Heart right ventricle (tissue), 16 donors: ENCODE measurements around the gene AGGF1. TPM values are rescaled to one million over a fixed set of nuclear protein-coding genes. Genes with fewer than 3 reads are reported as not detected.

Source experiments
- ATAC-seq, 8 donors: fragments of 200-7000 bp; cut with Tn5 transposase; one replicate each; pipeline ENCODE4 v1.9.1; 2020; ENCODE audit warnings: mild to moderate bottlenecking in 8 of 8, moderate library complexity in 8 of 8, moderate number of reproducible peaks in 1 of 8
- DNase-seq, 2 donors: peaks; one replicate each; pipeline ENCODE4 v3.0.0-alpha.2; 2020
- H3K27ac ChIP-seq, 10 donors: fragments of 200-600 bp; sonication (generic) in 2 of 10; one replicate each; pipeline versions ENCODE4 v1.5.0 to v1.8.0; 2020 to 2022; ENCODE audit warnings: mild to moderate bottlenecking in 3 of 10
- H3K27me3 ChIP-seq, 7 donors: fragments of 200-600 bp; one replicate each; pipeline ENCODE4 v1.8.0; 2021 to 2022; ENCODE audit warnings: mild to moderate bottlenecking in 2 of 7
- H3K36me3 ChIP-seq, 9 donors: fragments of 200-600 bp; sonication (generic) in 1 of 9; one replicate each; pipeline versions ENCODE4 v1.5.0 to v1.8.0; 2020 to 2022; ENCODE audit warnings: mild to moderate bottlenecking in 2 of 9
- H3K4me1 ChIP-seq, 9 donors: fragments of 200-600 bp; sonication (generic) in 1 of 9; one replicate each; pipeline versions ENCODE4 v1.5.0 to v1.8.0; 2020 to 2022; ENCODE audit warnings: mild to moderate bottlenecking in 4 of 9
- H3K4me3 ChIP-seq, 10 donors: fragments of 200-600 bp; sonication (generic) in 2 of 10; one replicate each; pipeline versions ENCODE4 v1.5.0 to v1.8.0; 2020 to 2022; ENCODE audit warnings: mild to moderate bottlenecking in 7 of 10, moderate library complexity in 2 of 10
- H3K9me3 ChIP-seq, 11 donors: fragments of 200-600 bp in 10 of 11; sonication (generic) in 2 of 11; one replicate each; pipeline versions ENCODE4 v1.5.0 to v1.8.0; 2013 to 2022; ENCODE audit warnings: mild to moderate bottlenecking in 2 of 11, control low read depth in 1 of 11, moderate library complexity in 1 of 11
- WGBS, 2 donors: extraction: QIAGEN DNeasy Blood & Tissue Kit; methylation state at CpG; one replicate each; pipeline ENCODE4 v1.1.7; 2013; ENCODE audit warnings: inconsistent platforms in 1 of 2; 5-methylcytosine and 5-hydroxymethylcytosine counted together
- intact Hi-C, 10 donors: fragments of 100-400 bp; cut with DNase I; formaldehyde crosslinking; loops; one replicate each; pipeline versions ENCODE4 v1.11.1 to v1.14.2; 2022
- polyA plus RNA-seq, 2 donors: library from polyadenylated mRNA; stranded (reverse); fragments of 200-250 nt; gene quantifications; one replicate each; pipeline ENCODE4 v1.2.3, GENCODE V29; 2013
- total RNA-seq, 10 donors: library from RNA; stranded (reverse); fragmentation: NEBNext Ultra II Directional in 3 of 10; extraction: Animal tissue kit (Norgen Biotek cat#: 25700) in 3 of 10; gene quantifications; one replicate each; pipeline versions ENCODE4 v1.2.1 to v1.2.4, GENCODE V29; 2021 to 2023
- TF ChIP-seq, protein P1 (sequence below), 9 donors: fragments of 200-600 bp; sonication (generic) in 2 of 9; IDR thresholded peaks; one replicate each; pipeline versions ENCODE4 v1.5.0 to v1.8.0; 2021 to 2022; ENCODE audit warnings: antibody characterized with exemption in 9 of 9, mild to moderate bottlenecking in 5 of 9, moderate library complexity in 1 of 9
- donor health status: Arrhythmogenic right ventricular cardiomyopathy.
- donor health status: ischemic (EF 13 %, LVEDD 7.1; RV severe dilation, severe dysfunction).
- donor health status: healthy with polysubstance abuse.
- donor health status: DM: no; HTN: yes; CAD: no.
- donor health status: DM: no; HTN: no; CAD: no.
- donor health status: ischemic (EF 25% LVEDD 6.9; RV normal size, moderate dysfunction).
- donor health status: ischemic (EF 25% LVEDD 5.7; RV mildly dilated, moderate dysfunction).
- donor health status: healthy.
- donor health status: DM: yes; HTN: yes; CAD: no.
- donor health status: Ischemic cardiomyopathy.
- donor health status: ischemic (EF 35%, LVEDD 5.7; RV mildly dilated, moderate dysfunction).
- donor health status: nonischemic (EF 11% LVEDD 7.7; RV severe dilation, severe dysfunction).
- donor health status: DM: yes; HTN: yes; CAD: no.
- donor health status: PGD.
- donor health status: ischemic (EF 29% LVEDD 5.4; RV normal size, mild dysfunction).
- donor health status: nonischemic (EF 23%, LVEDD 6.1; RV moderate dilation, normal function).

The AGGF1 gene
- total and polyA plus RNA-seq, 12 donors: 7.3 to 20.6 (median 15.7) TPM

- intact Hi-C loops: loop anchor here in 8 of 10 donors (1.0 to 10.0 kb wide), 5 partner anchors 148 to 415 kb away; no protein-coding TSS in a partner anchor
- no peaks in the 10 kb centered on the region for H3K9me3 ChIP-seq
- no peak for DNase-seq
- no peak for ATAC-seq
- no peak overlapping the region for H3K4me3 ChIP-seq
- no peaks in the 10 kb centered on the region for H3K36me3 ChIP-seq
- H3K27ac ChIP-seq: no peak overlapping the region
- WGBS, 2 donors: 88 to 97% methylated on average over 1 of the region's 1 CpG
- H3K4me1 ChIP-seq: no peaks in the 10 kb centered on the region
- H3K27me3 ChIP-seq: peaks cover 0 to 11% (median 0%) of the 10 kb centered on the region in 7 donors
- TF ChIP-seq, protein P1, sequence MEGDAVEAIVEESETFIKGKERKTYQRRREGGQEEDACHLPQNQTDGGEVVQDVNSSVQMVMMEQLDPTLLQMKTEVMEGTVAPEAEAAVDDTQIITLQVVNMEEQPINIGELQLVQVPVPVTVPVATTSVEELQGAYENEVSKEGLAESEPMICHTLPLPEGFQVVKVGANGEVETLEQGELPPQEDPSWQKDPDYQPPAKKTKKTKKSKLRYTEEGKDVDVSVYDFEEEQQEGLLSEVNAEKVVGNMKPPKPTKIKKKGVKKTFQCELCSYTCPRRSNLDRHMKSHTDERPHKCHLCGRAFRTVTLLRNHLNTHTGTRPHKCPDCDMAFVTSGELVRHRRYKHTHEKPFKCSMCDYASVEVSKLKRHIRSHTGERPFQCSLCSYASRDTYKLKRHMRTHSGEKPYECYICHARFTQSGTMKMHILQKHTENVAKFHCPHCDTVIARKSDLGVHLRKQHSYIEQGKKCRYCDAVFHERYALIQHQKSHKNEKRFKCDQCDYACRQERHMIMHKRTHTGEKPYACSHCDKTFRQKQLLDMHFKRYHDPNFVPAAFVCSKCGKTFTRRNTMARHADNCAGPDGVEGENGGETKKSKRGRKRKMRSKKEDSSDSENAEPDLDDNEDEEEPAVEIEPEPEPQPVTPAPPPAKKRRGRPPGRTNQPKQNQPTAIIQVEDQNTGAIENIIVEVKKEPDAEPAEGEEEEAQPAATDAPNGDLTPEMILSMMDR (IDR thresholded peaks at IDR 0.05): no peak
These were observed 13.2 kb upstream of the AGGF1 start for GRCh38 chr5:77016962-77017361.

- Histone ChIP-seq H3K4me3 (no peak overlapping the region), H3K27ac (no peak overlapping the region), H3K4me1 (no peaks in the 10 kb centered on the region), H3K27me3 (peaks cover 0 to 18% (median 0%) of the 10 kb centered on the region in 7 donors), H3K9me3 (no peaks in the 10 kb centered on the region), H3K36me3 (no peaks in the 10 kb centered on the region)
- no peak for DNase-seq
- intact Hi-C loops: loop anchor here in 7 of 10 donors (2.0 to 10.0 kb wide), 4 partner anchors 149 to 415 kb away; no protein-coding TSS in a partner anchor
- TF ChIP-seq, protein P1 (IDR thresholded peaks at IDR 0.05): no peak
- WGBS, 2 donors: 75 to 85% methylated on average over 4 of the region's 4 CpGs
- no peak for ATAC-seq
These were observed 12.5 kb upstream of the AGGF1 start for GRCh38 chr5:77017668-77018067.

GRCh38 chr5:77022511-77023417, 7.4 kb upstream of the AGGF1 start:
- no peak for ATAC-seq
- Histone ChIP-seq H3K27ac (no peak overlapping the region), H3K4me1 (no peaks in the 10 kb centered on the region), H3K9me3 (no peaks in the 10 kb centered on the region), H3K4me3 (no peak overlapping the region), H3K36me3 (no peaks in the 10 kb centered on the region), H3K27me3 (peaks cover 0 to 21% (median 0%) of the 10 kb centered on the region in 7 donors)
- intact Hi-C loops: loop anchor here in 1 of 10 donors (10.0 kb wide), 1 partner anchor 148 kb away; no protein-coding TSS in a partner anchor
- TF ChIP-seq, protein P1 (IDR thresholded peaks at IDR 0.05): no peak
- whole genome bisulfite sequencing, 2 donors: 61 to 63% methylated on average over 7 of the region's 7 CpGs
- DNase-seq: no peak

GRCh38 chr5:77024490-77024889, 5.7 kb upstream of the AGGF1 start:
- H3K36me3 ChIP-seq: no peaks in the 10 kb centered on the region
- intact Hi-C loops: loop anchor here in 1 of 10 donors (10.0 kb wide), 1 partner anchor 150 kb away; no protein-coding TSS in a partner anchor
- DNase-seq: no peak
- H3K27me3 ChIP-seq: peaks cover 0 to 21% (median 0%) of the 10 kb centered on the region in 7 donors
- 86 to 88% methylated on average over 1 of the region's 1 CpG for WGBS, 2 donors
- H3K4me3 ChIP-seq: no peak overlapping the region
- no peak overlapping the region for H3K27ac ChIP-seq
- no peak for ATAC-seq
- peaks cover 0 to 13% (median 0%) of the 10 kb centered on the region in 11 donors for H3K9me3 ChIP-seq
- peaks cover 0 to 4% (median under 1%) of the 10 kb centered on the region in 9 donors for H3K4me1 ChIP-seq
- TF ChIP-seq, protein P1 (IDR thresholded peaks at IDR 0.05): no peak
